Pancreas (tissue), 10 donors: Measurements from ENCODE around the gene BACH2. TPM values are rescaled to one million over a fixed set of nuclear protein-coding genes. Genes with fewer than 3 reads are reported as not detected.
A peak's percentile ranks its signal among the peaks of the same experiment; 100 is the strongest.

Experiments
- ATAC-seq, 4 donors: fragments of 200-7000 bp; cut with Tn5 transposase; one replicate each; pipeline versions ENCODE4 v1.8.0 to v1.9.1; 2020; ENCODE audit warnings: mild to moderate bottlenecking in 4 of 4, moderate library complexity in 4 of 4
- DNase-seq, 6 donors: peaks; one replicate each; pipeline ENCODE4 v3.0.0-alpha.2; 2020
- FAIRE-seq: peaks from 2 replicates; lab custom pipeline; 2012; peaks lifted over from hg19 to GRCh38; lab: Jason Lieb, UNC
- H3K27ac ChIP-seq, 4 donors: fragments of 200-600 bp; sonication (generic); 1 replicate in 3 of 4; 2 replicates in 1 of 4; pipeline versions ENCODE4 v1.5.0 to v1.8.0; 2020
- H3K27me3 ChIP-seq, 4 donors: fragments of 200-600 bp; one replicate each; pipeline ENCODE4 v1.8.0; 2021
- H3K36me3 ChIP-seq, 3 donors: fragments of 200-600 bp; sonication (generic) in 1 of 3; one replicate each; pipeline versions ENCODE4 v1.5.0 to v1.8.0; 2020 to 2021
- H3K4me1 ChIP-seq, 3 donors: fragments of 200-600 bp; one replicate each; pipeline ENCODE4 v1.8.0; 2021
- H3K4me3 ChIP-seq, 4 donors: fragments of 200-600 bp; sonication (generic) in 2 of 4; one replicate each; pipeline versions ENCODE4 v1.5.0 to v1.8.0; 2020 to 2021
- H3K9me3 ChIP-seq, 4 donors: fragments of 200-600 bp; one replicate each; pipeline ENCODE4 v1.8.0; 2021
- CTCF ChIP-seq, 4 donors: fragments of 200-600 bp; sonication (generic) in 3 of 4; IDR thresholded peaks; one replicate each; pipeline versions ENCODE4 v1.5.0 to v1.8.0; 2021; ENCODE audit warnings: antibody characterized with exemption in 4 of 4
- WGBS, 2 donors: extraction: QIAGEN DNeasy Blood & Tissue Kit; methylation state at CpG; one replicate each; pipeline ENCODE4 v1.1.7; 2013; 5-methylcytosine and 5-hydroxymethylcytosine counted together
- intact Hi-C, 3 donors: fragments of 100-400 bp; cut with DNase I; formaldehyde crosslinking; loops; one replicate each; pipeline versions ENCODE4 v1.11.1 to v1.14.2; 2022
- polyA plus RNA-seq, 2 donors: library from polyadenylated mRNA; stranded (reverse); fragments of 200-250 nt; gene quantifications; one replicate each; pipeline ENCODE4 v1.2.3, GENCODE V29; 2013
- total RNA-seq, 6 donors: library from RNA; stranded (reverse); fragmentation: NEBNext Ultra II Directional in 4 of 6; extraction: Animal tissue kit (Norgen Biotek cat#: 25700) in 4 of 6; gene quantifications; one replicate each; pipeline versions ENCODE4 v1.2.1 to v1.2.4, GENCODE V29; 2021 to 2023
- donor health status: healthy with polysubstance abuse.
- donor health status: DM: no; HTN: no; CAD: no; lungs with moderate emphysema.
- donor health status: DM: no; HTN: no; CAD: no.
- donor health status: control.
- donor health status: control.
- donor health status: Bipolar disorder and iron deficiency.
- donor health status: DM: yes; HTN: yes; CAD: no.
- donor health status: DM: no; HTN: no; CAD: no.
- donor health status: DM: no; HTN: no; CAD: no.
- donor health status: DM: yes; HTN: yes; CAD: no.

BACH2 gene
- total and polyA plus RNA-seq, 8 donors: 0.61 to 8.0 (median 4.9) TPM

GRCh38 chr6:90175627-90176538, 120.8 kb downstream of the BACH2 start:
- H3K4me3 ChIP-seq: no peak overlapping the region
- TF ChIP-seq CTCF (IDR thresholded peaks at IDR 0.05): no peak
- H3K27ac ChIP-seq: no peak overlapping the region
- no peaks in the 10 kb centered on the region for H3K27me3 ChIP-seq
- no peaks in the 10 kb centered on the region for H3K36me3 ChIP-seq
- ATAC-seq (peak in 2 of 4 donors; percentile 43 to 55), DNase-seq (no peak), FAIRE-seq (no peak)
- intact Hi-C loops: no loop called here
- WGBS, 2 donors: 76 to 85% methylated on average over 8 of the region's 8 CpGs
- no peaks in the 10 kb centered on the region for H3K9me3 ChIP-seq
- H3K4me1 ChIP-seq: peaks cover 0 to 9% (median 0%) of the 10 kb centered on the region in 3 donors

GRCh38 chr6:90173262-90173925, 123.2 kb downstream of the BACH2 start:
- 77 to 81% methylated on average over 3 of the region's 3 CpGs for WGBS, 2 donors
- H3K9me3 ChIP-seq: no peaks in the 10 kb centered on the region
- FAIRE-seq: no peak

GRCh38 chr6:90170601-90171000, 126.0 kb downstream of the BACH2 start:
- Histone ChIP-seq H3K27ac (no peak overlapping the region), H3K9me3 (no peaks in the 10 kb centered on the region), H3K4me1 (peaks cover 0 to 5% (median 0%) of the 10 kb centered on the region in 3 donors), H3K4me3 (no peak overlapping the region), H3K27me3 (no peaks in the 10 kb centered on the region), H3K36me3 (no peaks in the 10 kb centered on the region)
- ATAC-seq (no peak), DNase-seq (no peak), FAIRE-seq (no peak)
- no peak for TF ChIP-seq CTCF (IDR thresholded peaks at IDR 0.05)
- intact Hi-C loops: no loop called here

More at GRCh38 chr6:90173262-90173925, 123.2 kb downstream of the BACH2 start:
- H3K36me3 ChIP-seq: no peaks in the 10 kb centered on the region
- TF ChIP-seq CTCF (IDR thresholded peaks at IDR 0.05): no peak
- no peaks in the 10 kb centered on the region for H3K27me3 ChIP-seq
- intact Hi-C loops: no loop called here
- H3K27ac ChIP-seq: no peak overlapping the region
- H3K4me1 ChIP-seq: peaks cover 0 to 6% (median 0%) of the 10 kb centered on the region in 3 donors
- no peak overlapping the region for H3K4me3 ChIP-seq
- DNase-seq (no peak), ATAC-seq (no peak)

GRCh38 chr6:90169374-90169773, 127.3 kb downstream of the BACH2 start:
- no peaks in the 10 kb centered on the region for H3K36me3 ChIP-seq
- H3K9me3 ChIP-seq: no peaks in the 10 kb centered on the region
- no peak for DNase-seq
- no peak overlapping the region for H3K27ac ChIP-seq
- peak in 2 of 4 donors; percentile 35 to 57 for ATAC-seq
- H3K4me3 ChIP-seq: no peak overlapping the region
- no peaks in the 10 kb centered on the region for H3K27me3 ChIP-seq
- 49 to 61% methylated on average over 4 of the region's 4 CpGs for WGBS, 2 donors
- peaks cover 0 to 5% (median 0%) of the 10 kb centered on the region in 3 donors for H3K4me1 ChIP-seq
- no peak for TF ChIP-seq CTCF (IDR thresholded peaks at IDR 0.05)
- intact Hi-C loops: no loop called here
- no peak for FAIRE-seq
